B cell (primary cell): ENCODE data around the gene CASS4. TPM values are rescaled to one million over a fixed set of nuclear protein-coding genes. Genes with fewer than 3 reads are reported as not detected.

ENCODE experiments used
- ATAC-seq: fragments of 200-7000 bp; cut with Tn5 transposase; one replicate; pipeline ENCODE4 v1.10.0; 2021; ENCODE audit warnings: low read depth, mild to moderate bottlenecking, moderate number of reproducible peaks, moderate library complexity
- CTCF ChIA-PET: fragments of 350-600 bp; sonication (Branson Sonifier 250); formaldehyde crosslinking; loops from one replicate; lab custom pipeline; 2021; ENCODE audit warnings: antibody characterized with exemption, inconsistent platforms; lab: Charles Lee
- POLR2A ChIA-PET: fragments of 350-600 bp; sonication (Branson Sonifier 250); formaldehyde crosslinking; loops from one replicate; lab custom pipeline; 2021; ENCODE audit warnings: antibody characterized with exemption; lab: Charles Lee
- DNase-seq: peaks from one replicate; pipeline ENCODE4 v3.0.0; 2013
- H2AFZ ChIP-seq: 2 replicates; pipeline ENCODE4 v1.6.1; 2012; ENCODE audit warnings: mild to moderate bottlenecking, low read depth, low read length; ENCODE audit not compliant: insufficient read depth, poor library complexity, severe bottlenecking
- H3K27ac ChIP-seq, 2 donors: 1 replicate in 1 of 2; 2 replicates in 1 of 2; pipeline ENCODE4 v1.5.1; 2012 to 2013; ENCODE audit warnings: low read length in 2 of 2, mild to moderate bottlenecking in 2 of 2, moderate library complexity in 1 of 2
- H3K27me3 ChIP-seq, 4 experiments: fragments of 200-600 bp in 1 of 4; sonication (generic) in 1 of 4; replicated peaks in 1 of 4; 1 replicate in 2 of 4; 2 replicates in 2 of 4; pipeline versions ENCODE4 v1.6.1 to v1.7.0; 2013 to 2016; ENCODE audit warnings: low read length in 3 of 4, mild to moderate bottlenecking in 2 of 4, mixed read lengths in 1 of 4, moderate library complexity in 1 of 4; ENCODE audit not compliant: insufficient read depth in 4 of 4, control insufficient read depth in 3 of 4; ENCODE audit errors: control extremely low read depth in 1 of 4
- H3K36me3 ChIP-seq, 2 experiments: replicated peaks in 1 of 2; 1 replicate in 1 of 2; 2 replicates in 1 of 2; pipeline versions ENCODE4 v1.6.1 to v1.7.1; 2013; ENCODE audit warnings: low read length in 1 of 2; ENCODE audit not compliant: insufficient read depth in 2 of 2, control insufficient read depth in 1 of 2; ENCODE audit errors: control extremely low read depth in 1 of 2, extremely low read depth in 1 of 2
- H3K4me1 ChIP-seq, 2 donors: fragments of 200-600 bp in 1 of 2; sonication (generic) in 1 of 2; 1 replicate in 1 of 2; 2 replicates in 1 of 2; pipeline versions ENCODE4 v1.5.1 to v1.6.1; 2013 to 2017; ENCODE audit warnings: low read length in 2 of 2; ENCODE audit not compliant: control insufficient read depth in 2 of 2, insufficient read depth in 2 of 2
- H3K4me2 ChIP-seq: replicated peaks from 2 replicates; pipeline ENCODE3; 2012; ENCODE audit warnings: mild to moderate bottlenecking, low read depth, low read length; ENCODE audit not compliant: poor library complexity, severe bottlenecking
- H3K4me3 ChIP-seq, 5 experiments: fragments of 200-600 bp in 1 of 5; sonication (generic) in 1 of 5; 1 replicate in 3 of 5; 2 replicates in 2 of 5; pipeline versions ENCODE4 v1.5.1 to v1.7.0; 2011 to 2016; ENCODE audit warnings: low read length in 4 of 5, mild to moderate bottlenecking in 4 of 5, low read depth in 2 of 5, control low read depth in 1 of 5, moderate library complexity in 1 of 5; ENCODE audit not compliant: insufficient read depth in 1 of 5; ENCODE audit errors: control extremely low read depth in 1 of 5, extremely low read depth in 1 of 5
- H3K79me2 ChIP-seq: fragments of 200-600 bp; sonication (generic); one replicate; pipeline ENCODE4 v1.6.0; 2016; ENCODE audit warnings: low read length; ENCODE audit not compliant: control insufficient read depth, insufficient read depth
- H3K9ac ChIP-seq: fragments of 200-600 bp; sonication (generic); 2 replicates; pipeline ENCODE4 v1.6.1; 2017; ENCODE audit warnings: mild to moderate bottlenecking, low read length, moderate library complexity
- H3K9me3 ChIP-seq, 3 donors: one replicate each; pipeline versions ENCODE4 v1.6.1 to v1.7.1; 2013; ENCODE audit warnings: low read length in 2 of 3; ENCODE audit not compliant: control insufficient read depth in 2 of 3, insufficient read depth in 1 of 3; ENCODE audit errors: control extremely low read depth in 1 of 3
- H4K20me1 ChIP-seq: 2 replicates; pipeline ENCODE4 v1.6.0; 2012; ENCODE audit warnings: mild to moderate bottlenecking, low read length; ENCODE audit not compliant: insufficient read depth, control insufficient read depth, poor library complexity, severe bottlenecking
- H3K27ac Mint-ChIP-seq: one replicate; pipeline ENCODE4 v1.8.0; 2021; ENCODE audit warnings: mixed read lengths
- H3K27me3 Mint-ChIP-seq: one replicate; pipeline ENCODE4 v1.8.0; 2021; ENCODE audit warnings: mixed read lengths
- H3K4me1 Mint-ChIP-seq: one replicate; pipeline ENCODE4 v1.8.0; 2021; ENCODE audit warnings: mixed read lengths
- H3K4me3 Mint-ChIP-seq: one replicate; pipeline ENCODE4 v1.8.0; 2021; ENCODE audit warnings: mixed read lengths
- H3K9me3 Mint-ChIP-seq: one replicate; pipeline ENCODE4 v1.8.0; 2022; ENCODE audit warnings: mixed read lengths; ENCODE audit not compliant: insufficient read depth
- EZH2 ChIP-seq: IDR thresholded peaks from 2 replicates; pipeline ENCODE4 v1.6.1; 2012; ENCODE audit warnings: borderline replicate concordance, low read depth, mild to moderate bottlenecking, moderate library complexity, low read length; ENCODE audit not compliant: insufficient read depth, poor library complexity, severe bottlenecking
- WGBS: methylation state at CpG from one replicate; pipeline ENCODE4 v1.1.5; 2013; ENCODE audit warnings: missing lambda C conversion rate; ENCODE audit not compliant: insufficient coverage; 5-methylcytosine and 5-hydroxymethylcytosine counted together
- intact Hi-C: fragments of 100-400 bp; cut with micrococcal nuclease; formaldehyde crosslinking; loops from one replicate; pipeline ENCODE4 v1.10.0; 2022
- polyA plus RNA-seq: library from polyadenylated mRNA; depleted of rRNA; stranded (reverse); fragments of >200 nt; gene quantifications from 2 replicates; pipeline ENCODE4 v1.2.3, GENCODE V29; 2012
- total RNA-seq, 2 donors: library from RNA; stranded (reverse); fragments of 120-200 nt in 1 of 2; gene quantifications; 1 replicate in 1 of 2; 2 replicates in 1 of 2; pipeline versions ENCODE4 v1.2.3 to v1.2.4, GENCODE V29; 2013 to 2022
- TF ChIP-seq, protein P1 (sequence below): fragments of 200-600 bp; IDR thresholded peaks from one replicate; pipeline ENCODE4 v1.8.0; 2022; ENCODE audit warnings: antibody characterized with exemption, mild to moderate bottlenecking

Gene CASS4
- total and polyA plus RNA-seq, 2 donors (not counting 1 experiment from before 2014, with no cell fraction given) = 0.42 to 0.45 TPM

DNA sequence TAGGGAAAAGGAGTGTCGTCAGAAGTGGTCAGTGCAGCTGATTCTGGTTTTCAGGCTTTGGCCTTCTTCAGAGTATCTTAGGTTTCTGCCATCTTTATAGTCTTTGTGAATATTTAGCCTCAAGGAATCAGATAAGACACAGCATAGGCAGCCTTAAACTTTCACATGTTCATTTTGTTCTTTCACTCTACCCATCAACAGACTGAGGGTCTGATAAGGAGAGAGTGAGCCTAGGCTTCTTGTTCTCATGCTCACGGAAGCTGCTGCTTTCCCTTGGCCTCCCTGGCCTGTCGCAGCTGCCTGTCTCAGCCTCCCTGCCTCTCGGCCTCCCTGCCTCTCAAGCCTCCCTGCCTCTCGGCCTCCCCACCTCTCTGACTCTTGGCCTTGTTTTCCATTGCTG, 76.5 kb downstream of the CASS4 start:
- Histone ChIP-seq H3K27me3 (no peaks in the 10 kb centered on the region), H2AFZ (no peak overlapping the region), H3K4me2 (no peak overlapping the region), H3K9ac (no peak overlapping the region), H3K4me3 (no peak overlapping the region), H3K79me2 (peaks cover 62% of the 10 kb centered on the region), H3K4me1 (peaks cover 7 to 8% of the 10 kb centered on the region in 2 donors), H3K9me3 (no peaks in the 10 kb centered on the region), H3K36me3 (peaks cover 19 to 69% of the 10 kb centered on the region in 2 experiments), H3K27ac (no peak overlapping the region), H4K20me1 (peaks cover 40% of the 10 kb centered on the region)
- ChIA-PET POLR2A (no interaction called here), CTCF (no interaction called here)
- no peak overlapping the region for H3K27ac Mint-ChIP-seq
- intact Hi-C loops = no loop called here
- peaks cover 14% of the 10 kb centered on the region for H3K4me1 Mint-ChIP-seq
- no peak overlapping the region for H3K4me3 Mint-ChIP-seq
- no peak for DNase-seq
- H3K27me3 Mint-ChIP-seq = no peaks in the 10 kb centered on the region
- H3K9me3 Mint-ChIP-seq = no peaks in the 10 kb centered on the region
- no peak for ATAC-seq
- TF ChIP-seq EZH2 = no peak
- TF ChIP-seq, protein P1, sequence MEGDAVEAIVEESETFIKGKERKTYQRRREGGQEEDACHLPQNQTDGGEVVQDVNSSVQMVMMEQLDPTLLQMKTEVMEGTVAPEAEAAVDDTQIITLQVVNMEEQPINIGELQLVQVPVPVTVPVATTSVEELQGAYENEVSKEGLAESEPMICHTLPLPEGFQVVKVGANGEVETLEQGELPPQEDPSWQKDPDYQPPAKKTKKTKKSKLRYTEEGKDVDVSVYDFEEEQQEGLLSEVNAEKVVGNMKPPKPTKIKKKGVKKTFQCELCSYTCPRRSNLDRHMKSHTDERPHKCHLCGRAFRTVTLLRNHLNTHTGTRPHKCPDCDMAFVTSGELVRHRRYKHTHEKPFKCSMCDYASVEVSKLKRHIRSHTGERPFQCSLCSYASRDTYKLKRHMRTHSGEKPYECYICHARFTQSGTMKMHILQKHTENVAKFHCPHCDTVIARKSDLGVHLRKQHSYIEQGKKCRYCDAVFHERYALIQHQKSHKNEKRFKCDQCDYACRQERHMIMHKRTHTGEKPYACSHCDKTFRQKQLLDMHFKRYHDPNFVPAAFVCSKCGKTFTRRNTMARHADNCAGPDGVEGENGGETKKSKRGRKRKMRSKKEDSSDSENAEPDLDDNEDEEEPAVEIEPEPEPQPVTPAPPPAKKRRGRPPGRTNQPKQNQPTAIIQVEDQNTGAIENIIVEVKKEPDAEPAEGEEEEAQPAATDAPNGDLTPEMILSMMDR = no peak
- WGBS = 97% methylated on average over 3 of the region's 5 CpGs

DNA sequence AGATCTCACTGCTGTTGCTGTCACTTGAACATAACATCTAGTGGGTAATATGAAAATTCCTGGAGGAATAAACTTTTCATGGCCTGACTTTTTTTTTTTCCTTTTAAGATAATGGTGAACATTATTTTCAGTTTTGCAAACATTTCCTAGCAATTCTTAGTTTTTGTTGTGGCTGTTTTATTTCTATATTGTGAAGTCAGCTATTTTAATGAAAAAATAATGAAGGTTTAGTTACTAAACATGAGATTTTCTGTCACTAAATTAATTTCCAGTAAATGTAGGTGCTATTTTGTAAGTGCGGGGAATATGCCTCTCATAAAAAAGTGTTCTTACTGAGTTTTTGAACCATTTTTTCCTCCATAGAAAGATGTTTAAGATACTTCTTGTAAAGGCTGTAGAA, 89.1 kb downstream of the CASS4 start:
- no CpG with 5 or more reads among the region's 1 CpG for WGBS
- CTCF ChIA-PET = no interaction called here

More for the DNA sequence above, 89.1 kb downstream of the CASS4 start:
- H3K27me3 Mint-ChIP-seq = no peaks in the 10 kb centered on the region
- H3K36me3 ChIP-seq = peaks cover 3 to 29% of the 10 kb centered on the region in 2 experiments
- no peaks in the 10 kb centered on the region for H3K4me1 Mint-ChIP-seq
- no peaks in the 10 kb centered on the region for H3K27me3 ChIP-seq
- no peaks in the 10 kb centered on the region for H3K9me3 Mint-ChIP-seq
- peaks cover 0 to 4% (median 2%) of the 10 kb centered on the region in 3 donors for H3K9me3 ChIP-seq
- no peak overlapping the region for H2AFZ ChIP-seq
- H3K4me2 ChIP-seq = no peak overlapping the region
- H3K27ac ChIP-seq = no peak overlapping the region
- H3K4me3 ChIP-seq = no peak overlapping the region
- TF ChIP-seq, protein P1 = no peak
- no peak for TF ChIP-seq EZH2
- H3K27ac Mint-ChIP-seq = no peak overlapping the region
- POLR2A ChIA-PET = no interaction called here
- intact Hi-C loops = no loop called here
- DNase-seq = no peak
- no peak overlapping the region for H3K4me3 Mint-ChIP-seq
- H3K79me2 ChIP-seq = no peaks in the 10 kb centered on the region
- ATAC-seq = no peak
- H3K9ac ChIP-seq = no peak overlapping the region
- H3K4me1 ChIP-seq = no peaks in the 10 kb centered on the region
- peaks cover 3% of the 10 kb centered on the region for H4K20me1 ChIP-seq
